Neuronal stem cell (in vitro differentiated cells): ENCODE data around the gene CEP20.

Experiments used
- DNase-seq: peaks from one replicate; pipeline ENCODE4 v3.0.0-alpha.2; 2013; ENCODE audit warnings: low spot score
- H2AFZ ChIP-seq: one replicate; pipeline ENCODE4 v1.6.1; 2013; ENCODE audit warnings: mild to moderate bottlenecking, low read length, inconsistent platforms
- H2AK5ac ChIP-seq: 2 replicates; pipeline ENCODE4 v1.6.1; 2013; ENCODE audit warnings: low read depth, mild to moderate bottlenecking, inconsistent platforms, low read length, moderate library complexity, mixed read lengths
- H2BK120ac ChIP-seq: 2 replicates; pipeline ENCODE4 v1.6.1; 2013; ENCODE audit warnings: low read depth, mild to moderate bottlenecking, inconsistent platforms, low read length, moderate library complexity, mixed read lengths
- H2BK12ac ChIP-seq: one replicate; pipeline ENCODE4 v1.6.1; 2013; ENCODE audit warnings: low read length, inconsistent platforms
- H2BK15ac ChIP-seq: 2 replicates; pipeline ENCODE4 v1.6.1; 2013; ENCODE audit warnings: mild to moderate bottlenecking, low read length, inconsistent platforms, mixed read lengths
- H2BK5ac ChIP-seq: one replicate; pipeline ENCODE4 v1.6.1; 2013; ENCODE audit warnings: inconsistent platforms, mild to moderate bottlenecking, low read length, moderate library complexity
- H3K14ac ChIP-seq: one replicate; pipeline ENCODE4 v1.6.1; 2013; ENCODE audit warnings: low read length, inconsistent platforms
- H3K18ac ChIP-seq: 2 replicates; pipeline ENCODE4 v1.6.1; 2013; ENCODE audit warnings: low read length, inconsistent platforms
- H3K23ac ChIP-seq: 2 replicates; pipeline ENCODE4 v1.6.1; 2013; ENCODE audit warnings: low read depth, mild to moderate bottlenecking, mixed read lengths, low read length, inconsistent platforms; ENCODE audit not compliant: poor library complexity
- H3K27ac ChIP-seq: replicated peaks from 3 replicates; pipeline ENCODE4 v1.5.1; 2013; ENCODE audit warnings: low read length, inconsistent platforms
- H3K27me3 ChIP-seq, 3 experiments: 2 replicates each; pipeline ENCODE4 v1.6.1; 2013; ENCODE audit warnings: low read length in 3 of 3, mild to moderate bottlenecking in 2 of 3, inconsistent platforms in 1 of 3, low read depth in 1 of 3, mixed read lengths in 1 of 3, moderate library complexity in 1 of 3; ENCODE audit not compliant: control insufficient read depth in 3 of 3, insufficient read depth in 3 of 3
- H3K36me3 ChIP-seq, 2 donors: replicated peaks in 1 of 2; 2 replicates each; pipeline ENCODE4 v1.6.1; 2013; ENCODE audit warnings: low read length in 2 of 2; ENCODE audit not compliant: control insufficient read depth in 2 of 2, insufficient read depth in 2 of 2
- H3K4ac ChIP-seq: 2 replicates; pipeline ENCODE4 v1.6.1; 2013; ENCODE audit warnings: inconsistent platforms, mild to moderate bottlenecking, low read length, moderate library complexity
- H3K4me1 ChIP-seq, 2 donors: 1 replicate in 1 of 2; 2 replicates in 1 of 2; pipeline ENCODE4 v1.6.1; 2013; ENCODE audit warnings: low read length in 2 of 2, low read depth in 1 of 2; ENCODE audit not compliant: control insufficient read depth in 2 of 2, insufficient read depth in 1 of 2
- H3K4me2 ChIP-seq: one replicate; pipeline ENCODE4 v1.6.1; 2013; ENCODE audit warnings: mild to moderate bottlenecking, low read length, inconsistent platforms; ENCODE audit not compliant: insufficient read depth, poor library complexity, severe bottlenecking
- H3K4me3 ChIP-seq, 2 donors: 2 replicates each; pipeline ENCODE4 v1.5.1; 2013; ENCODE audit warnings: low read length in 2 of 2, mild to moderate bottlenecking in 2 of 2, inconsistent platforms in 1 of 2, moderate library complexity in 1 of 2
- H3K79me1 ChIP-seq: one replicate; pipeline ENCODE4 v1.6.1; 2013; ENCODE audit warnings: low read depth, mild to moderate bottlenecking, inconsistent platforms, low read length, moderate library complexity
- H3K9ac ChIP-seq: one replicate; pipeline ENCODE4 v1.6.1; 2013; ENCODE audit warnings: mild to moderate bottlenecking, low read depth, low read length, inconsistent platforms; ENCODE audit not compliant: poor library complexity
- H3K9me3 ChIP-seq, 2 donors: replicated peaks in 1 of 2; 2 replicates each; pipeline versions ENCODE3 to v1.6.1; 2013; ENCODE audit warnings: low read length in 2 of 2, mild to moderate bottlenecking in 2 of 2, inconsistent platforms in 1 of 2, low read depth in 1 of 2, mixed read lengths in 1 of 2, moderate library complexity in 1 of 2; ENCODE audit not compliant: control insufficient read depth in 2 of 2, insufficient read depth in 1 of 2
- H4K8ac ChIP-seq: one replicate; pipeline ENCODE4 v1.6.1; 2013; ENCODE audit warnings: low read depth, mild to moderate bottlenecking, inconsistent platforms, low read length, moderate library complexity
- H4K91ac ChIP-seq: one replicate; pipeline ENCODE4 v1.6.1; 2013; ENCODE audit warnings: low read length, low read depth, mild to moderate bottlenecking, inconsistent platforms; ENCODE audit not compliant: poor library complexity
- WGBS, 2 donors: extraction: QIAGEN DNeasy Blood & Tissue Kit; methylation state at CpG; one replicate each; pipeline ENCODE4 v1.1.7; 2013; ENCODE audit warnings: missing lambda C conversion rate in 2 of 2, mixed read lengths in 1 of 2; ENCODE audit not compliant: insufficient read length in 2 of 2, insufficient replicate concordance in 1 of 2; ENCODE audit errors: extremely low coverage in 2 of 2; 5-methylcytosine and 5-hydroxymethylcytosine counted together

CEP20 gene

GRCh38 chr16:15834502-15834901 lies 53.9 kb downstream of the CEP20 start:
- H2AFZ ChIP-seq: no peak overlapping the region
- no peaks in the 10 kb centered on the region for H3K4me1 ChIP-seq
- H3K9ac ChIP-seq: no peak overlapping the region
- no peak overlapping the region for H2AK5ac ChIP-seq
- no peak overlapping the region for H2BK12ac ChIP-seq
- no peaks in the 10 kb centered on the region for H3K9me3 ChIP-seq
- no peak overlapping the region for H3K14ac ChIP-seq
- no peak overlapping the region for H3K18ac ChIP-seq
- no peak overlapping the region for H4K8ac ChIP-seq
- no peak overlapping the region for H3K4ac ChIP-seq
- H3K27ac ChIP-seq: no peak overlapping the region
- H3K27me3 ChIP-seq: peaks cover 0 to 7% (median 0%) of the 10 kb centered on the region in 3 experiments
- no peak overlapping the region for H2BK120ac ChIP-seq
- WGBS, 2 donors: no CpG with 5 or more reads among the region's 4 CpGs
- H4K91ac ChIP-seq: no peak overlapping the region
- H3K23ac ChIP-seq: no peak overlapping the region
- H3K4me2 ChIP-seq: no peak overlapping the region
- H3K36me3 ChIP-seq: no peaks in the 10 kb centered on the region
- no peak overlapping the region for H3K4me3 ChIP-seq
- DNase-seq: no peak
- H2BK15ac ChIP-seq: no peak overlapping the region
- H3K79me1 ChIP-seq: no peaks in the 10 kb centered on the region
- H2BK5ac ChIP-seq: no peak overlapping the region

- no peaks in the 10 kb centered on the region for H3K4me1 ChIP-seq
- H3K27me3 ChIP-seq: peaks cover 0 to 13% (median 0%) of the 10 kb centered on the region in 3 experiments
- no peak overlapping the region for H4K8ac ChIP-seq
- DNase-seq: no peak
- H2AFZ ChIP-seq: no peak overlapping the region
- H3K23ac ChIP-seq: no peak overlapping the region
- no peak overlapping the region for H2BK15ac ChIP-seq
- no peak overlapping the region for H3K9ac ChIP-seq
- H2BK120ac ChIP-seq: no peak overlapping the region
- H4K91ac ChIP-seq: no peak overlapping the region
- no peak overlapping the region for H2BK5ac ChIP-seq
- H3K14ac ChIP-seq: no peak overlapping the region
- H3K9me3 ChIP-seq: no peaks in the 10 kb centered on the region
- no peak overlapping the region for H3K4ac ChIP-seq
- no peaks in the 10 kb centered on the region for H3K36me3 ChIP-seq
- no peak overlapping the region for H3K4me3 ChIP-seq
- no peak overlapping the region for H3K27ac ChIP-seq
- no peak overlapping the region for H3K4me2 ChIP-seq
- no CpG with 5 or more reads among the region's 9 CpGs for WGBS, 2 donors
- H3K79me1 ChIP-seq: no peaks in the 10 kb centered on the region
- H3K18ac ChIP-seq: no peak overlapping the region
- no peak overlapping the region for H2AK5ac ChIP-seq
- no peak overlapping the region for H2BK12ac ChIP-seq
These were observed 54.9 kb downstream of the CEP20 start for GRCh38 chr16:15833541-15833940.

- Histone ChIP-seq H2BK5ac (no peak overlapping the region), H3K27ac (no peak overlapping the region), H3K79me1 (no peaks in the 10 kb centered on the region), H2BK12ac (no peak overlapping the region), H3K36me3 (no peaks in the 10 kb centered on the region), H3K18ac (no peak overlapping the region), H2BK15ac (no peak overlapping the region), H3K4me3 (no peak overlapping the region), H3K14ac (no peak overlapping the region), H2AK5ac (no peak overlapping the region), H3K27me3 (peaks cover 0 to 13% (median 0%) of the 10 kb centered on the region in 3 experiments), H3K9me3 (no peaks in the 10 kb centered on the region), H2BK120ac (no peak overlapping the region), H3K4me1 (no peaks in the 10 kb centered on the region), H3K4ac (no peak overlapping the region), H4K91ac (no peak overlapping the region), H3K23ac (no peak overlapping the region), H3K9ac (no peak overlapping the region), H2AFZ (no peak overlapping the region), H4K8ac (no peak overlapping the region), H3K4me2 (no peak overlapping the region)
- WGBS, 2 donors: no CpG with 5 or more reads among the region's 6 CpGs
- no peak for DNase-seq
These were observed 56.2 kb downstream of the CEP20 start for GRCh38 chr16:15832241-15832640.

GRCh38 chr16:15830832-15831451 lies 57.5 kb downstream of the CEP20 start:
- Histone ChIP-seq H4K8ac (no peak overlapping the region), H2BK12ac (no peak overlapping the region), H3K79me1 (no peaks in the 10 kb centered on the region), H3K18ac (no peak overlapping the region), H4K91ac (no peak overlapping the region), H3K9ac (no peak overlapping the region), H3K27ac (no peak overlapping the region), H2AK5ac (no peak overlapping the region), H3K9me3 (no peaks in the 10 kb centered on the region), H3K14ac (no peak overlapping the region), H2AFZ (no peak overlapping the region), H2BK5ac (no peak overlapping the region), H3K4me3 (no peak overlapping the region), H3K4me2 (no peak overlapping the region), H3K4me1 (no peaks in the 10 kb centered on the region), H2BK15ac (no peak overlapping the region), H3K36me3 (no peaks in the 10 kb centered on the region), H2BK120ac (no peak overlapping the region), H3K23ac (no peak overlapping the region), H3K4ac (no peak overlapping the region), H3K27me3 (peaks cover 0 to 13% (median 0%) of the 10 kb centered on the region in 3 experiments)
- DNase-seq: no peak
- WGBS, 2 donors: no CpG with 5 or more reads among the region's 6 CpGs
